BLaER1 treated with 17β-estradiol and CSF1 and Interleukin-3, amounts not matched to agents 10 nM and 100 nM (cell line): ENCODE data around the gene PCDHGC5.

Experiments used
- H3K27ac ChIP-seq, 11 experiments: shearing (Covaris generic); formaldehyde crosslinking; 2 replicates each; pipeline ENCODE4 v1.8.1; 2022
- H3K27me3 ChIP-seq, 11 experiments: shearing (Covaris generic); formaldehyde crosslinking; 2 replicates each; pipeline ENCODE4 v1.8.1; 2022
- H3K36me3 ChIP-seq, 11 experiments: shearing (Covaris generic); formaldehyde crosslinking; 2 replicates each; pipeline ENCODE4 v1.8.1; 2022
- H3K4me1 ChIP-seq, 10 experiments: shearing (Covaris generic); formaldehyde crosslinking; 2 replicates each; pipeline ENCODE4 v1.8.1; 2022
- H3K4me2 ChIP-seq, 11 experiments: shearing (Covaris generic); formaldehyde crosslinking; 2 replicates each; pipeline ENCODE4 v1.8.1; 2022
- H3K4me3 ChIP-seq, 10 experiments: shearing (Covaris generic); formaldehyde crosslinking; 2 replicates each; pipeline ENCODE4 v1.8.1; 2022
- H3K9ac ChIP-seq, 11 experiments: shearing (Covaris generic); formaldehyde crosslinking; 2 replicates each; pipeline ENCODE4 v1.8.1; 2022
- H3K9me3 ChIP-seq, 11 experiments: shearing (Covaris generic); formaldehyde crosslinking; replicated peaks in 1 of 11; 2 replicates each; pipeline ENCODE4 v1.8.1; 2022
- H4K20me1 ChIP-seq, 11 experiments: shearing (Covaris generic); formaldehyde crosslinking; 2 replicates each; pipeline ENCODE4 v1.8.1; 2022
- Cebpa-rat ChIP-seq, 11 experiments: shearing (Covaris generic); IDR thresholded peaks; 2 replicates each; pipeline ENCODE4 v1.8.1; 2022

The PCDHGC5 gene

DNA sequence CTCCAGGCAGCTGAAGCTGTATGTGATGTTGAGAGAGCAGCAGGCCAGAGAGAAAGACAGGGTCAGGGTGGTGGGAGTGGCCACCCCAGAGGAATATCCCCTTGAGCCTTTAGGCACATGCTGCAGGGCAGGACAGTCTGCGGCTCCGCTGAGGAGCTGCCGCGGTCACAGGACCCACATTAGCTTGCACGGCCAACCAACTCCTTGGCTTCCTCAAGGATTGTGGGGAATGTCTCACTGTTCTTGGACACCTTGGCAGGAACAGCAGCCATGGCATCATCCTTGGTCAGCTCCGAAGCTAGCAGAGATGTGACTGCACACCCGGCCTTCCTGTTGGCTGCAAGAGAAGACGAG, 27.8 kb downstream of the PCDHGC5 start:
- peak overlapping the region; percentile 86 to 98 (median 95) for H3K4me2 ChIP-seq
- H3K9me3 ChIP-seq: no peaks in the 10 kb centered on the region
- no peak for TF ChIP-seq Cebpa-rat (IDR thresholded peaks at IDR 0.05)
- no peaks in the 10 kb centered on the region for H4K20me1 ChIP-seq
- no peaks in the 10 kb centered on the region for H3K27me3 ChIP-seq
- peak overlapping the region; percentile 53 to 99 (median 95) for H3K9ac ChIP-seq
- peaks cover 91 to 100% (median 99%) of the 10 kb centered on the region in 10 experiments for H3K4me1 ChIP-seq
- peak overlapping the region; percentile 58 to 100 (median 99); a peak in 20 of 22 replicates for H3K27ac ChIP-seq
- peak overlapping the region in 4 of 10 experiments; percentile 20 to 69 (median 58); a peak in 6 of 20 replicates for H3K4me3 ChIP-seq
- H3K36me3 ChIP-seq: peaks cover 18 to 83% (median 74%) of the 10 kb centered on the region in 11 experiments

DNA sequence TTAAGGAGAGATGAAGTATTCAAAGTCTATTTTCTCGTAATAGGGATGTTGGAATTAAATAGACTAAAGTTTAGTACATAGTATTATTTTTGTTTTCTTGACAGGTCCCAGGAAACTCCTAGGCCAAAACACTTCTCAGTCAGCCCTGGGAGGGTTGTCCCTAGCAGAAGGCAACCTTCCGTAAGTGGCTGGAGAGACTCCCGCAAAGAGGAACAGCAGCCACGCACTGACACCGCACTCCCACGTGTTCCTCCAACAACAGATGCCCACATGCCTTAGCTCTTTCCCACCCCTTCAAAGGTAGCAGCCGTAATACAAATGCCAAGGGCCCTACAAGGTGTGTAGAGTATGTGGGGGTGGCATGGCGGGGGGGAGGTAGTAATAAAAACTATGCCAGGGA, 28.4 kb downstream of the PCDHGC5 start:
- Histone ChIP-seq H3K36me3 (peaks cover 18 to 83% (median 74%) of the 10 kb centered on the region in 11 experiments; a peak in 21 of 22 replicates), H3K27ac (peak overlapping the region in 10 of 11 experiments; percentile 85 to 100 (median 100); a peak in 20 of 22 replicates), H3K9me3 (no peaks in the 10 kb centered on the region), H4K20me1 (no peaks in the 10 kb centered on the region), H3K9ac (peak overlapping the region in 9 of 11 experiments; percentile 33 to 99 (median 95); a peak in 12 of 22 replicates), H3K27me3 (no peaks in the 10 kb centered on the region), H3K4me2 (peak overlapping the region; percentile 86 to 98 (median 95); a peak in 21 of 22 replicates), H3K4me1 (peaks cover 91 to 100% (median 99%) of the 10 kb centered on the region in 10 experiments), H3K4me3 (peak overlapping the region in 1 of 10 experiments; percentile 2; a peak in 2 of 20 replicates)
- no peak for TF ChIP-seq Cebpa-rat (IDR thresholded peaks at IDR 0.05)

DNA sequence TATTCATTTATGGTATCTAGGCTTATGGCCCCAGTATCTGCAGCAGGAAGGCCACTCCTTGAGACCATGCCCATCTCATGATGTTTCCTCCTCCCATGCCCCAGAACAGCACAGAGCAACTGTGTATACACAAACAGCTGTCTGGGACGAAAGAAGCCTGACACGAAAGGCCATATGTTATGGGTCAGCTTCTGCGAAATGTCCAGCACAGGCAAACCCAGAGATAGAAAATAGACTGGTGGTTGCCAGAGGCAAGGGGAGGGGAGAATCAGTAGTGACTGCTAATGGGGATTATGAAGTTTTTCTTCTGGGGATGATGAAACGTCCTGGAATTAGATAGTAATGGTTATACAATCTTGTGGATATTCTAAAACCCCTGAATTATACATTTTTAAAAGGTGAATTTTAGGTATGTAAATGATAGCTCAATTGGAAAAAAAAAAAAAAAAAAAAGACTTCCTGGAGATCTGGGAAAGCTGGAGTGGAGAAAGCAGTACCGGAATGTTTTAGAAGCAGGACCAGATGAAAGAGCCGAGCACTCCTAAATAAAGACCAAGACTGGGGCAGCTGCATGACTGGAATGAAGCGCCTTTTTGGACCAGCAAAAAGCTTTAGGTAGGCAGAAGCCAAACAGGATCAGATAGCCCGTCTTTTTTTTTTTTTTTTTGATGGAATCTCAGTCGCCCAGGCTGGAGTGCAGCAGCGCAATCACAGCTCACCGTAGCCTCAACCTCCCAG, 29.2 kb downstream of the PCDHGC5 start:
- Histone ChIP-seq H3K36me3 (peaks cover 23 to 88% (median 81%) of the 10 kb centered on the region in 11 experiments; a peak in 21 of 22 replicates), H3K9me3 (no peaks in the 10 kb centered on the region), H3K4me2 (peak overlapping the region in 9 of 11 experiments; percentile 86 to 98 (median 95); a peak in 18 of 22 replicates), H3K9ac (peak overlapping the region in 7 of 11 experiments; percentile 1 to 98 (median 33); a peak in 7 of 22 replicates), H3K27ac (peak overlapping the region in 10 of 11 experiments; percentile 89 to 100 (median 100); a peak in 20 of 22 replicates), H4K20me1 (no peaks in the 10 kb centered on the region), H3K4me1 (peaks cover 92 to 100% (median 99%) of the 10 kb centered on the region in 10 experiments), H3K4me3 (peak overlapping the region in 1 of 10 experiments; percentile 2; a peak in 2 of 20 replicates), H3K27me3 (no peaks in the 10 kb centered on the region)
- no peak for TF ChIP-seq Cebpa-rat (IDR thresholded peaks at IDR 0.05)

DNA sequence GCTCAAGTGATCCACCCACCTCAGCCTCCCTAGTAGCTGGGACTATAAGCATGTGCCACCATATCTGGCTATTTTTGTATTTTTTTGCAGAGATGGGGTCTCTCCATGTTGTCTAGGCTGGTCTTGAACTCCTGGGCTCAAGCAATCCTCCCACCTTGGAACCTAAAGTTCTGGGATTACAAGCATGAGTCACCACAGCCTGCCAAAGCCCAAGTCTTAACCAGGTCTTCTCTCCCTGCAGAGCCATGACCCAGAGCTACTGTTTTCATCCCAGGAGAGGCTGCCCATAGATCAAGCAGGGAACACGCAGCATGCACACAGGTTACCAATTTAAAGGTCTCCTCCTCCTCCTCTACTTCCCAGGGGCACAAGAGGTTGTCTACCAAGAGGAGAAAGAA, 29.7 kb downstream of the PCDHGC5 start:
- Histone ChIP-seq H3K27ac (peak overlapping the region in 10 of 11 experiments; percentile 85 to 100 (median 99); a peak in 19 of 22 replicates), H4K20me1 (no peaks in the 10 kb centered on the region), H3K4me1 (peaks cover 91 to 100% (median 99%) of the 10 kb centered on the region in 10 experiments), H3K9me3 (no peaks in the 10 kb centered on the region), H3K27me3 (no peaks in the 10 kb centered on the region), H3K36me3 (peaks cover 23 to 94% (median 87%) of the 10 kb centered on the region in 11 experiments; a peak in 21 of 22 replicates), H3K4me2 (peak overlapping the region in 8 of 11 experiments; percentile 75 to 98 (median 94); a peak in 16 of 22 replicates), H3K9ac (peak overlapping the region in 3 of 11 experiments; percentile 7 to 78 (median 75); a peak in 4 of 22 replicates), H3K4me3 (no peak overlapping the region)
- no peak for TF ChIP-seq Cebpa-rat (IDR thresholded peaks at IDR 0.05)

DNA sequence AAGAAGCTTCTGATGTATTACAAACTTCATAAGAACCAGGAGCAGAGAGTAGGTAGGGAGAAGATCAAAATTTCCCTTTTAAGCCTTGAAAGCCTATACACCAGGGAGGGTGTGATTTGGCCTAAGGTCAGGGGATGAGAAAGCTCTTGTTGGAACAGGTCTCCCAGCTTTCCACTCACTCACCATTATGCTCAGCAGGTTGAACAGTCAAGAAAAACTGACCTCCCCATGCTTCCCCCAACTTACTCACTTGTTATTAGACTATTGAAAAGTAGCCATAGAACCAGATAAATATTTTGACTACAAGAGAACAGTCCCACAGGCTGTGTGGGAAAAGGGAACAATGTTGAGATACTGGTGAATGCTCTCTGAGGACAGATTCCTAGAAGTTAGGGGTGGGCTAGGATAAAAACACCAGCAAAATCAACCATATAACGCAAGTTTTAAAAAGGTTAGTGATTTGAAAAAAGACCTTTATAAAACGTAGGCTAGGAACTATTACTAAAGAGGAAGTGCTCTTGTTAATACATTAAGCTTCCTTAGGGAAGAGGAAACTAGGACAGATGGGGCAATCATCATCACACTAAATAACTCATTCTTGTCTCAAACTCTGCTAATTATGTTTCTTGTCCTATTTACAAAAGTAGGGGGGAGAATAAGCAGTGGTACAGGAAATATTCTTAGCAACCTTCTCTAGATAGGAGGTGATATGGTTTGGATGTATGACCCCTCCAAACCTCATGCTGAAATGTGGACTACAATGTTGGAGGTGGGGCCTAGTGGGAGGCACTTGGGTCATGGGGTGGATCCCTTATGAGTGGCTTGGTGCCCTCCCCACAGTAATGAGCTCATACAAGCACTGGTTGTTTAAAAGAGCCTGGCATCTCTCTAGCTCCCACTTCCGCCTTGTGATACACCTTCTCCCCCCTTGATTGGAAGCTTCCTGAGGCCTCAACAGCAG, 31.0 kb downstream of the PCDHGC5 start:
- peaks cover 29 to 100% (median 94%) of the 10 kb centered on the region in 11 experiments; a peak in 21 of 22 replicates for H3K36me3 ChIP-seq

DNA sequence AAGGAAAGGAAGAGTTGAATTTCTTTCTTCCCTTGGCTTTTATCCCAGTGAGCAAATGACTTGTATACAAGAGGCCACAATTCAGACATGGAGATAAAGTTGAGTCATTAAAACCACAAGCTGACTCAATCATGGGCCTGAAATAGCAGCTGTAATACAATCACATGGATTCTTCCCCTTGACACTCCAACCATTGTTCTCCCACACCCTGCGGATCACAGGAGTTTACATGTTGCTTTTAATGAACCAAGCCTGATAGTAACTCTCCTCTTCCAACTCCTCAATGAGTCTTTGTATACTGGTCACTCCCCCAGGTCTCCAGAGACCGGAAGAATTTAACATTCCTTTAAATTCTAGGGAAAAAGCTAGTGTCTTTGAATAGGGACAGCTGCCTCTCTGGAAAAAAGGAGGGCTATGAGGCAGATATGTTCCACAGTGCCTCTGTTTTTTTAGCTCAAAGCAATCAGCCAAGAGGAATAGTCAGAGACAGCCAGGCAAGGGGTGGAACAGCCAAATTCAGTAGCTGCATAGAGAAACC, 32.4 kb downstream of the PCDHGC5 start:
- Histone ChIP-seq H3K4me3 (peak overlapping the region in 4 of 10 experiments; percentile 19 to 52 (median 24); a peak in 4 of 20 replicates), H3K9me3 (no peaks in the 10 kb centered on the region), H3K4me2 (peak overlapping the region; percentile 47 to 98 (median 87)), H3K36me3 (peaks cover 36 to 100% (median 93%) of the 10 kb centered on the region in 11 experiments), H4K20me1 (peaks cover 0 to 4% (median 0%) of the 10 kb centered on the region in 11 experiments; a peak in 1 of 22 replicates), H3K9ac (peak overlapping the region; percentile 49 to 79 (median 74); a peak in 19 of 22 replicates), H3K27me3 (no peaks in the 10 kb centered on the region), H3K27ac (peak overlapping the region; percentile 71 to 100 (median 99)), H3K4me1 (peaks cover 91 to 100% (median 100%) of the 10 kb centered on the region in 10 experiments)
- TF ChIP-seq Cebpa-rat (IDR thresholded peaks at IDR 0.05): peak in 8 of 11 experiments; percentile 15 to 86 (median 66); a peak in 11 of 22 replicates

More for the DNA sequence above, 31.0 kb downstream of the PCDHGC5 start:
- Histone ChIP-seq H3K27ac (peak overlapping the region; percentile 71 to 100 (median 99)), H3K9ac (peak overlapping the region in 9 of 11 experiments; percentile 63 to 79 (median 75); a peak in 17 of 22 replicates), H3K9me3 (no peaks in the 10 kb centered on the region), H4K20me1 (peaks cover 0 to under 1% (median 0%) of the 10 kb centered on the region in 11 experiments; a peak in 1 of 22 replicates), H3K4me1 (peaks cover 91 to 100% (median 100%) of the 10 kb centered on the region in 10 experiments), H3K4me3 (peak overlapping the region in 5 of 10 experiments; percentile 8 to 50 (median 26); a peak in 7 of 20 replicates), H3K4me2 (peak overlapping the region in 10 of 11 experiments; percentile 62 to 98 (median 90); a peak in 20 of 22 replicates), H3K27me3 (no peaks in the 10 kb centered on the region)
- TF ChIP-seq Cebpa-rat (IDR thresholded peaks at IDR 0.05): no peak

DNA sequence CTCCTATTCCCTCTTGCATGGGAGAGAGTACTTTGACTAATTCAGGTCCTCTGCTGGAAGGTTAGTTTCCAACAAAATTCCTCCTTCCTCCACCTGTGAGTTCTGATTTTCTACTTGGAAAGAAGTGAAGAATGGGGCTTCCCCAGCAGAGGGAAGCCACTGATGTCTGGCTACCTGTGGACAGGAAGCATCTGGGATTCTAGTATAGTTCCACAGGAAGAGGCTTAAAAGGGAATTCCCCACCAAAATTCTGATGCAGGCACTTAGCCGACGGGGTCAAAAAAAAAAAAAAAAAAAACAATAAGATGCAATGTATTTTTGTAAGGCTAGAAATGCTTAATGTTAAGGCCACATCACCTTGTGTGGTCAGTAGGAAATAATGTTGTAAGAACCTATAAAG, 33.4 kb downstream of the PCDHGC5 start:
- no peak for TF ChIP-seq Cebpa-rat (IDR thresholded peaks at IDR 0.05)
- Histone ChIP-seq H3K27ac (peak overlapping the region in 10 of 11 experiments; percentile 85 to 100 (median 99); a peak in 21 of 22 replicates), H4K20me1 (peaks cover 0 to 4% (median 0%) of the 10 kb centered on the region in 11 experiments; a peak in 1 of 22 replicates), H3K27me3 (no peaks in the 10 kb centered on the region), H3K4me3 (peak overlapping the region in 3 of 10 experiments; percentile 0 to 24 (median 17); a peak in 4 of 20 replicates), H3K36me3 (peaks cover 40 to 100% (median 93%) of the 10 kb centered on the region in 11 experiments), H3K9ac (peak overlapping the region in 10 of 11 experiments; percentile 20 to 79 (median 74); a peak in 19 of 22 replicates), H3K4me1 (peaks cover 91 to 100% (median 100%) of the 10 kb centered on the region in 10 experiments), H3K9me3 (no peaks in the 10 kb centered on the region), H3K4me2 (peak overlapping the region; percentile 47 to 98 (median 87))
